Stimulated activated CD4-positive, alpha-beta T cell treated with anti-CD3 and anti-CD28 coated beads, TNF-alpha, amount 100 ng/mL, for 24 hours (primary cell): ENCODE measurements around the gene NALF2.
A peak's percentile ranks its signal among the peaks of the same experiment; 100 is the strongest.

Experiments used
- DNase-seq, 3 experiments: peaks; one replicate each; pipeline ENCODE4 v3.0.0-alpha.2; 2020; ENCODE audit warnings: low read depth in 3 of 3

The NALF2 gene

GRCh38 chrX:69524781-69525363 lies 20.7 kb downstream of the NALF2 start:
- DNase-seq = no peak

- DNase-seq = no peak
Measured at GRCh38 chrX:69530306-69530705, 26.2 kb downstream of the NALF2 start.

- no peak for DNase-seq
Measured at GRCh38 chrX:69531031-69531755, 27.1 kb downstream of the NALF2 start.

- DNase-seq = no peak
Measured at GRCh38 chrX:69535661-69536060, 31.5 kb downstream of the NALF2 start.

GRCh38 chrX:69538321-69538876 lies 34.3 kb downstream of the NALF2 start:
- DNase-seq = peak; percentile 50 to 64 (median 52)

GRCh38 chrX:69539437-69539836 lies 35.3 kb downstream of the NALF2 start:
- no peak for DNase-seq

GRCh38 chrX:69541956-69542355 lies 37.8 kb downstream of the NALF2 start:
- DNase-seq = no peak

- no peak for DNase-seq
Measured at GRCh38 chrX:69543572-69543971, 39.4 kb downstream of the NALF2 start.

GRCh38 chrX:69546417-69546816 lies 42.3 kb downstream of the NALF2 start:
- no peak for DNase-seq

- DNase-seq = no peak
Measured at GRCh38 chrX:69546978-69547377, 42.9 kb downstream of the NALF2 start.

- no peak for DNase-seq
Measured at GRCh38 chrX:69551421-69552009, 47.4 kb downstream of the NALF2 start.

GRCh38 chrX:69552512-69552911 lies 48.4 kb downstream of the NALF2 start:
- no peak for DNase-seq
